ENCODE results near the gene WWOX.

WWOX gene

DNA sequence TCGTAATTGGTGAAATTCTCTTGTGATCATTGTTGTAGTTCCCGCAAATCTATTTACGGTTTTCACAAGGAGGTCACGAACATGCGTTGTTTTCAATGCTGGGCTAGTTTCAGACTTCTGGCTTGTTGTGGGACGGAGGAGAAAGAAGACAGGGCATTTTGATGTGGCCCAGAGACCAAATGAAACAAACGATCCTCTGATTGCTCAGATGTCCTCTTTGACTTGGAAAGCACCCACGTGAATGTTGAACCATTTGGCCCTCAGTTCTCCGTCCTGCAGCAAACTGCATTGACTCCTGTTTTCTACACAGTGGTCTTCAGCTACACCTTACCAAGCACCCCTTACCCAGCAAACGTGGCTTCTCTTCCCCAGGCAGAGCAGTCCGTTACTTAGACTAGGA lies 391.0 kb downstream of the WWOX start:
- no peak for DNase-seq (ENCODE audit: low read depth in 2 of 2)
- no peak overlapping the region for H3K4me3 ChIP-seq (replicated peaks in 1 of 2; ENCODE audit: low read depth in 2 of 2, low read length in 2 of 2)
- TF ChIP-seq, protein P1, sequence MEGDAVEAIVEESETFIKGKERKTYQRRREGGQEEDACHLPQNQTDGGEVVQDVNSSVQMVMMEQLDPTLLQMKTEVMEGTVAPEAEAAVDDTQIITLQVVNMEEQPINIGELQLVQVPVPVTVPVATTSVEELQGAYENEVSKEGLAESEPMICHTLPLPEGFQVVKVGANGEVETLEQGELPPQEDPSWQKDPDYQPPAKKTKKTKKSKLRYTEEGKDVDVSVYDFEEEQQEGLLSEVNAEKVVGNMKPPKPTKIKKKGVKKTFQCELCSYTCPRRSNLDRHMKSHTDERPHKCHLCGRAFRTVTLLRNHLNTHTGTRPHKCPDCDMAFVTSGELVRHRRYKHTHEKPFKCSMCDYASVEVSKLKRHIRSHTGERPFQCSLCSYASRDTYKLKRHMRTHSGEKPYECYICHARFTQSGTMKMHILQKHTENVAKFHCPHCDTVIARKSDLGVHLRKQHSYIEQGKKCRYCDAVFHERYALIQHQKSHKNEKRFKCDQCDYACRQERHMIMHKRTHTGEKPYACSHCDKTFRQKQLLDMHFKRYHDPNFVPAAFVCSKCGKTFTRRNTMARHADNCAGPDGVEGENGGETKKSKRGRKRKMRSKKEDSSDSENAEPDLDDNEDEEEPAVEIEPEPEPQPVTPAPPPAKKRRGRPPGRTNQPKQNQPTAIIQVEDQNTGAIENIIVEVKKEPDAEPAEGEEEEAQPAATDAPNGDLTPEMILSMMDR (IDR thresholded peaks at IDR 0.05; ENCODE audit: low read depth, low read length) = no peak

DNA sequence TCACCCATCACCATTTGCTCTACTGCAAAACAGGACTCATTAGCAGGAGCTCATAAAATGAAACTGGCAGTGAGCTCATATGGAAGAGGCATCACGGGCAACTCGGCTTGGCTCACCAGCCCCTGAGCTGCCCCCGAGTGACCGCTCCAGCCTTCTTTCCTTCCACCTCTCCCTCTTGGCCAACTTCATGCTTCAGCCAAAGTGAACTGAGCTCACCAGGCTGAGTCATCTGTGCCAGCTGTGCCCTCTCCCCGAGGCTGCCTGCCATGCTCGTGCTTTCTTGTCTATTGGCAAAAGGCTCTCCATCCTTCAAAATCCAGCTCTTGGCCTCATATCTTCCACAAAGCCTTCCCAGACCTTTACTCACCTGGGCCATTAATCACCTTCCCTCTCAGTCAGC lies 391.4 kb downstream of the WWOX start:
- TF ChIP-seq, protein P1 (IDR thresholded peaks at IDR 0.05; ENCODE audit: low read depth, low read length) = no peak
- H3K4me3 ChIP-seq (replicated peaks in 1 of 2; ENCODE audit: low read depth in 2 of 2, low read length in 2 of 2) = no peak overlapping the region
- no peak for DNase-seq (ENCODE audit: low read depth in 2 of 2)

DNA sequence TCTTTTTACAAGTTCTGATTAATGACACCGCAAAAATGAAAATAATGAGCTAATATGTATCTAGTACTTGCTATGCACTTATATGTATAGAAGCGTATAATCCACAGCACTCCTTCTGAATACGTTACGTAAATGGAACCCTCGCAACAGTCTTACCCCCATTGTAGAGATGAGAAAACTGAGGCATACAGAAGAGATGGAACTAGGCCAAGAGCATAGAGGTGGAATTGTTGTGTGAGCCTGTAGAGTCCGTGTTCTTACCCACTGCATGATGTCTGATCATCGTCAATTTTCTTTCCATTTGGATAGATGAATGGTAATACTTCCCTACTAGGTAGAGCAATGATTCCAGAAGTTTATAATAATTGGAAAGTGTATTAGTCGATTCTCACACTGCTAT lies 394.1 kb downstream of the WWOX start:
- TF ChIP-seq, protein P1 (IDR thresholded peaks at IDR 0.05; ENCODE audit: low read depth, low read length) = no peak
- no peak for DNase-seq (ENCODE audit: low read depth in 2 of 2)
- H3K4me3 ChIP-seq (replicated peaks in 1 of 2; ENCODE audit: low read depth in 2 of 2, low read length in 2 of 2) = no peak overlapping the region

DNA sequence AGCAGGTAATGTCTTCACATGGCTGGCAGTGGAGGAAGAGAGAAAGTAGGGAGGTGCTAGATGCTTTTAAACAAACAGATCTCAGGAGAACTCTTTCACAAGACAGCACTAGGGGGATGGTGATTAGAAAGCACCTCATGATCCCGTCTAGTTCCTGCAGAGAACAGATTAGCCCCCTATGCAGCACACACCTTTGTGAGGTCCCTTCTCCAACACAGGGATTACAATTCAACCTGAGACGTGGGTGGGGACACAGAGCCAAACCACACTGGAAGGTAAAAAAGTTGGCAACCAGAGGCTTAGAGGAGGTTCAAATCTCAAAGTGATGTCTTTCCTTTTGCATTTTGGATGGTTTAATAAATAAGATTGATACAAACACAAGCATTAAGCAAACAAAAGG lies 394.7 kb downstream of the WWOX start:
- H3K4me3 ChIP-seq (replicated peaks in 1 of 2; ENCODE audit: low read depth in 2 of 2, low read length in 2 of 2) = no peak overlapping the region
- TF ChIP-seq, protein P1 (IDR thresholded peaks at IDR 0.05; ENCODE audit: low read depth, low read length) = no peak
- no peak for DNase-seq (ENCODE audit: low read depth in 2 of 2)

DNA sequence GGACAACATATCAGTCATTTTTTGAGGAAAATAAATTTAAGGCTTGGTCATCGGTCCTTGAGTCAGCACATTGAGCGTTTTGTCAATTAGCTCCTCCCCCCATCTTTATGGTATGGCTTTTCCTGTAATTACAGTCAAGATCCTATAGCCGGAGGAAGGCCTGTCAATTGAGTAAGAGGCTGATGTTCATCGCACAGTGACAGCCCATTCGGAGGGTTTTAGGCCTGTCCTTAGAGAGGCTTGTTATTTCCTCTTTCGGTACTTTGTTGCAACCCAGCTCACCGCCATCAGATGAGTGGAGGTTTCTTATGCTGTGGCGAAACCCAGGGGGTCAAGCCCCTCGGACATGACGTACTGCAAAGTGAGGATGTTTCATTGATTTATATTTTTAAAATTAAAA lies 395.2 kb downstream of the WWOX start:
- DNase-seq (ENCODE audit: low read depth in 2 of 2) = no peak
- TF ChIP-seq, protein P1 (IDR thresholded peaks at IDR 0.05; ENCODE audit: low read depth, low read length) = no peak
- no peak overlapping the region for H3K4me3 ChIP-seq (replicated peaks in 1 of 2; ENCODE audit: low read depth in 2 of 2, low read length in 2 of 2)

DNA sequence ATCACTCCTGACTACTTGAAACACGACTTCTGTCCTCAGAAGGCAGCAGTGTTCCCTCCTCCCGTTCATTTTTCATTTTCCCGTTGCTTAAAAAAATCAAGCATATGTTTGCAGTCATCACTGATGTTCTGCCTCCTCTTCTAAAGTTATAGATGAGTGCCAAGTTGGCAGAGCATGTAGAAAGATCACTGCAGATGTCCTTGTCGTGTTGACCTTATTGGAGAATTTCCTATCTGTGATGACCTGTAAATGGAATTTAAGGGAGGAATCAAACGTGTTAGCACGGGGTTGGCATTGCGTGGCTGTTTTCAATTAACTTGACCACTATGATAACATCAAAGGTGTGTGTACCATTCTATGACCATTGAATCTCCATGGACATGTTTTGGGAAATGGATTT lies 396.7 kb downstream of the WWOX start:
- DNase-seq (ENCODE audit: low read depth in 2 of 2) = no peak
- TF ChIP-seq, protein P1 (IDR thresholded peaks at IDR 0.05; ENCODE audit: low read depth, low read length) = no peak
- H3K4me3 ChIP-seq (replicated peaks in 1 of 2; ENCODE audit: low read depth in 2 of 2, low read length in 2 of 2) = no peak overlapping the region

DNA sequence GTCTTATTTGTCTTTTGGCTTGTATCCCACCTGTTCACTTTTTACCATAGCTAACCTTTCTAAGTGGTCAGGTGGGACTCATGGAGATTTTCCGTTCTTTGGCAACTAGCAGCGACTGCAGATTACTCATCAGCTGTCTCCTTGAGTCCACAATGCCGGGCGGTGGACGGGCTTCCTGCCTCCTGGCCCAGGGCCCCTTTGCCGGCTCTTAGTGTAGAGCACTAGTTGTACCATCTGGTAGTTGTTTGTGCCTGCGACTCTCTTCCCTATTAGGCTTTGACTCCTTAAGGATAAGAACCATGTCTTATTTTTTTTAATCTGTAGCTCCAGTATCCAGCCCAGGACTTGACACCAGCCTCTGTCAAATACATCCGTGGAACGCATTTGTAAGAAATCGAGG lies 399.9 kb downstream of the WWOX start:
- no peak for DNase-seq (ENCODE audit: low read depth in 2 of 2)
- no peak overlapping the region for H3K4me3 ChIP-seq (replicated peaks in 1 of 2; ENCODE audit: low read depth in 2 of 2, low read length in 2 of 2)
- TF ChIP-seq, protein P1 (IDR thresholded peaks at IDR 0.05; ENCODE audit: low read depth, low read length) = no peak
